Measurements from ENCODE around the gene JPH4. TPM values are rescaled to one million over a fixed set of nuclear protein-coding genes. Genes with fewer than 3 reads are reported as not detected.
A peak's percentile ranks its signal among the peaks of the same experiment; 100 is the strongest.
"Not testable (repeated sequence)": the region's sequence is repeated elsewhere in the genome, so short reads cannot be mapped to it uniquely, and the experiment has no call there.

JPH4 gene
- total RNA-seq, 1 donor from 2014 or later, result 3.2 TPM

GRCh38 chr14:23537351-23538049, 41.1 kb downstream of the JPH4 start:
- Mint-ChIP-seq H3K9me3 (no peaks in the 10 kb centered on the region), H3K4me1 (peaks cover 22% of the 10 kb centered on the region), H3K27me3 (ENCODE audit: insufficient read depth, low read depth) (peaks cover 2% of the 10 kb centered on the region), H3K27ac (peak overlapping the region; percentile 48), H3K4me3 (no peak overlapping the region), H3K36me3 (peaks cover 7% of the 10 kb centered on the region)
- H3F3A ChIP-seq (ENCODE audit: low read depth), result peaks cover 33% of the 10 kb centered on the region
- H3K9ac ChIP-seq, result no peak overlapping the region
- peak overlapping the region; percentile 6 for H3K4me3 ChIP-seq
- no peaks in the 10 kb centered on the region for H3K27me3 ChIP-seq
- no peaks in the 10 kb centered on the region for H3K36me3 ChIP-seq
- H3K27ac ChIP-seq, result peak overlapping the region; percentile 74
- peaks cover 27% of the 10 kb centered on the region for H3K4me1 ChIP-seq
- no peaks in the 10 kb centered on the region for H3K9me3 ChIP-seq (ENCODE audit: low read depth)
- H3K4me2 ChIP-seq, result peak overlapping the region; percentile 69
- H3K79me2 ChIP-seq (ENCODE audit: low read depth), result no peaks in the 10 kb centered on the region
- peak; percentile 63 for DNase-seq (ENCODE audit: low spot score)
- H4K20me1 ChIP-seq (ENCODE audit: low read depth), result no peaks in the 10 kb centered on the region
- no peak overlapping the region for H2AFZ ChIP-seq (replicated peaks)
- TF ChIP-seq CTCF (IDR thresholded peaks at IDR 0.05), result no peak
- no peak for TF ChIP-seq EZH2phosphoT487 (IDR thresholded peaks at IDR 0.05)
- no peak for TF ChIP-seq EZH2 (IDR thresholded peaks at IDR 0.05)

DNA sequence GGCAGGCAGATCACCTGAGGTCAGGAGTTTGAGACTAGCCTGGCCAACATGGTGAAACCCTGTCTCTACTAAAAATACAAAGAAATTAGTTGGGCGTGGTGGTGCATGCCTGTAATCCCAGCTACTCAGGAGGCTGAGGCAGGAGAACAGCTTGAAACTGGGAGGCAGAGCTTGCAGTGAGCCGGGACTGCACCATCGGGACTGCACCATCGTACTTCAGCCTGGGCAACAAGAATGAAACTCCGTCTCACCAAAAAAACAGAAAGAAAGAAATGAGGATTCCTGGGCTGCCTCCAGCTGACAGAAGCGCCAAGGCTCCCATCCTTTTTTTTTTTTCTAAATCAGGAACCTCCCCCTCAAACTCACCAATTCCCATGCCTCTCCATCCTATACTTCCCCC, 41.7 kb downstream of the JPH4 start:
- H4K20me1 ChIP-seq (ENCODE audit: low read depth); H2AFZ ChIP-seq (replicated peaks); H3K27me3 Mint-ChIP-seq (ENCODE audit: insufficient read depth, low read depth); H3K27ac ChIP-seq; H3K9me3 ChIP-seq (ENCODE audit: low read depth); DNase-seq (ENCODE audit: low spot score); H3K9me3 Mint-ChIP-seq; H3K4me3 Mint-ChIP-seq; H3K79me2 ChIP-seq (ENCODE audit: low read depth); H3K9ac ChIP-seq; H3K4me3 ChIP-seq; H3K36me3 ChIP-seq; H3K27me3 ChIP-seq: not testable (repeated sequence)
- Mint-ChIP-seq H3K27ac (peak overlapping the region; percentile 48), H3K36me3 (peaks cover 12% of the 10 kb centered on the region), H3K4me1 (peaks cover 22% of the 10 kb centered on the region)
- Histone ChIP-seq H3K4me2 (peak overlapping the region; percentile 69), H3F3A (ENCODE audit: low read depth) (peaks cover 33% of the 10 kb centered on the region), H3K4me1 (peaks cover 27% of the 10 kb centered on the region)

- Histone ChIP-seq H3K9me3 (ENCODE audit: low read depth) (no peaks in the 10 kb centered on the region), H3K4me2 (no peak overlapping the region), H4K20me1 (ENCODE audit: low read depth) (no peaks in the 10 kb centered on the region), H3K4me1 (peaks cover 27% of the 10 kb centered on the region), H3K79me2 (ENCODE audit: low read depth) (no peaks in the 10 kb centered on the region), H2AFZ (replicated peaks) (no peak overlapping the region), H3K27me3 (no peaks in the 10 kb centered on the region), H3F3A (ENCODE audit: low read depth) (peaks cover 33% of the 10 kb centered on the region), H3K4me3 (no peak overlapping the region), H3K9ac (no peak overlapping the region), H3K36me3 (no peaks in the 10 kb centered on the region), H3K27ac (no peak overlapping the region)
- no peak for TF ChIP-seq EZH2 (IDR thresholded peaks at IDR 0.05)
- TF ChIP-seq CTCF (IDR thresholded peaks at IDR 0.05), result no peak
- TF ChIP-seq EZH2phosphoT487 (IDR thresholded peaks at IDR 0.05), result no peak
- peaks cover 4% of the 10 kb centered on the region for H3K27me3 Mint-ChIP-seq (ENCODE audit: insufficient read depth, low read depth)
- no peak overlapping the region for H3K27ac Mint-ChIP-seq
- H3K4me1 Mint-ChIP-seq, result peaks cover 22% of the 10 kb centered on the region
- peaks cover 12% of the 10 kb centered on the region for H3K36me3 Mint-ChIP-seq
- H3K4me3 Mint-ChIP-seq, result no peak overlapping the region
- no peak for DNase-seq (ENCODE audit: low spot score)
- H3K9me3 Mint-ChIP-seq, result no peaks in the 10 kb centered on the region
Observed at GRCh38 chr14:23536494-23536893, 42.1 kb downstream of the JPH4 start.

GRCh38 chr14:23535943-23536342, 42.6 kb downstream of the JPH4 start:
- H3K27me3 Mint-ChIP-seq (ENCODE audit: insufficient read depth, low read depth), result peaks cover 6% of the 10 kb centered on the region
- no peak overlapping the region for H3K27ac ChIP-seq
- H3K4me3 Mint-ChIP-seq, result no peak overlapping the region
- H3K9ac ChIP-seq, result no peak overlapping the region
- no peak for TF ChIP-seq CTCF (IDR thresholded peaks at IDR 0.05)
- no peak for TF ChIP-seq EZH2 (IDR thresholded peaks at IDR 0.05)
- TF ChIP-seq EZH2phosphoT487 (IDR thresholded peaks at IDR 0.05), result no peak
- no peak overlapping the region for H3K27ac Mint-ChIP-seq
- peaks cover 33% of the 10 kb centered on the region for H3F3A ChIP-seq (ENCODE audit: low read depth)
- DNase-seq (ENCODE audit: low spot score), result no peak
- H3K9me3 Mint-ChIP-seq, result no peaks in the 10 kb centered on the region
- H4K20me1 ChIP-seq (ENCODE audit: low read depth), result no peaks in the 10 kb centered on the region
- no peak overlapping the region for H3K4me3 ChIP-seq
- H3K36me3 Mint-ChIP-seq, result peaks cover 12% of the 10 kb centered on the region
- H3K9me3 ChIP-seq (ENCODE audit: low read depth), result no peaks in the 10 kb centered on the region
- H3K4me1 ChIP-seq, result peaks cover 27% of the 10 kb centered on the region
- no peak overlapping the region for H3K4me2 ChIP-seq
- no peak overlapping the region for H2AFZ ChIP-seq (replicated peaks)
- no peaks in the 10 kb centered on the region for H3K27me3 ChIP-seq
- H3K79me2 ChIP-seq (ENCODE audit: low read depth), result no peaks in the 10 kb centered on the region
- H3K4me1 Mint-ChIP-seq, result peaks cover 22% of the 10 kb centered on the region
- no peaks in the 10 kb centered on the region for H3K36me3 ChIP-seq
